ENCODE measurements around the gene WBP2NL.

DNA sequence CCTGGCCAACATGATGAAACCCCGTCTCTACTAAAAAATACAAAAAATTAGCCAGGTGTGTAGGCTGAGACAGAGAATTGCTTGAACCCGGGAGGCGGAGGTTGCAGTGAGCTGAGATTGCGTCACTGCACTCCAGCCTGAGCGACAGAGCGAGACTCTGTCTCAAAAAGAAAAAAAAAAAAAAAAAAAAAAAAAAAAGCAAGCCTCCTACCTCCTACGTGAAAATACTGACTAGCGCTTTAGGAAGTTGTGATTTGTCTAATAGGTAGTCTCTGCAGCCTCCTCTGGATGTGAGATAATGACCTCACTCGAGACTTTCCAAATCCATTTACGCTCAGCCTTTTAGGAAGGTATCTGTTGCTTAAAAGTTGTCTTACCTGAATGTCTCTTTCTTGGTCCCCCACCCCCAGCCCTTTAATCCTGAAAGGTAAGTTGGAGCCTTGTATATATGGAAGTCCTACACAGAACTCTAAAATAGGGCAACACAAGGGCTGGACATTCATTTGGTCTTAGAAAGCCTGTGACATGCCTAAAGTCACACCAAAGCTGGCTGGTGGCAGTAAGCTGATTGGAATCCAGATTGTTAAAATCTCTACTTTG is 23.8 kb upstream of the WBP2NL start:
- TF ChIP-seq POLR2A (IDR thresholded peaks at IDR 0.05) = no peak
- TF ChIP-seq CTCF (IDR thresholded peaks at IDR 0.05) = no peak

Measured in gastroesophageal sphincter (tissue), 3 donors.